ENCODE data around the gene RPN2. TPM values are rescaled to one million over a fixed set of nuclear protein-coding genes. Genes with fewer than 3 reads are reported as not detected.

RPN2 gene
- total and polyA plus RNA-seq, 10 of the 15 experiments (the other 5 are each of a cell fraction or from before 2014, with no cell fraction given): 148 to 365 (median 228) TPM

GRCh38 chr20:37274851-37275524 is 95.9 kb downstream of the RPN2 start:
- TF ChIP-seq NFIC (IDR thresholded peaks at IDR 0.05; ENCODE audit: low read depth, low read length) (peak; percentile 35), PAX5 (IDR thresholded peaks at IDR 0.05; ENCODE audit: borderline replicate concordance, low read depth, low read length) (no peak), MYB (IDR thresholded peaks at IDR 0.05; ENCODE audit: borderline replicate concordance, low read depth, low read length) (no peak), BHLHE40 (IDR thresholded peaks at IDR 0.05; ENCODE audit: borderline replicate concordance in 1 of 2, low read depth in 2 of 2, low read length in 1 of 2) (no peak), SPI1 (IDR thresholded peaks at IDR 0.05; ENCODE audit: borderline replicate concordance, insufficient read depth, low read depth, low read length) (peak; percentile 79), DPF2 (IDR thresholded peaks at IDR 0.05) (no peak), SIN3A (IDR thresholded peaks at IDR 0.05; ENCODE audit: low read depth, low read length) (no peak), SUPT20H (IDR thresholded peaks at IDR 0.05; ENCODE audit: borderline replicate concordance, control insufficient read depth, low read depth, low read length) (no peak), RUNX3 (IDR thresholded peaks at IDR 0.05; ENCODE audit: low read length) (peak; percentile 22; the same call in 1 of the 2 replicates), MEF2A (IDR thresholded peaks at IDR 0.05; ENCODE audit: insufficient read depth, low read depth, low read length) (peak; percentile 60), IRF5 (IDR thresholded peaks at IDR 0.05; ENCODE audit: borderline replicate concordance) (no peak), IKZF2 (IDR thresholded peaks at IDR 0.05) (0 out of 4 replicates have a peak, but pooled peaks of 1 of the 2 experiments have one; percentile 11)
- ChIA-PET POLR2A (interaction anchor here (1.2 kb wide), 1 partner anchor 14 kb away, joined by 5 read pairs; the partner anchor contains the start of gene MANBAL), SMC1A (ENCODE audit: uncharacterized antibody, unreplicated experiment) (interaction anchor here (1.0 to 3.7 kb wide), 4 partner anchors 10 to 259 kb away, joined by 4 to 10 read pairs (median 4); no protein-coding TSS in a partner anchor), RAD21 (ENCODE audit: unreplicated experiment) (interaction anchor here (0.6 to 3.3 kb wide), 3 partner anchors 14 to 82 kb away, joined by 4 to 21 read pairs (median 5); partner anchors contain the start of gene MANBAL), CTCF (interaction anchor here (1.3 to 4.2 kb wide), 5 partner anchors 11 to 259 kb away, joined by 4 to 32 read pairs (median 8); partner anchors contain the start of gene MANBAL)
- BruUV-seq (replicated peaks): no TSS peak
- H2AFZ ChIP-seq (ENCODE audit: control insufficient read depth, low read depth, low read length): peak overlapping the region; percentile 9
- H3K4me3 ChIP-seq: no peak overlapping the region
- peak; percentile 12 for ATAC-seq
- H3K4me2 ChIP-seq (ENCODE audit: control insufficient read depth, insufficient read depth): peak overlapping the region; percentile 26
- intact Hi-C loops (cut with micrococcal nuclease; ENCODE audit: unreplicated experiment) (no loop called here), in situ Hi-C loops (cut with MboI) (loop anchor here (5.0 kb wide), 2 partner anchors 107 to 257 kb away; no protein-coding TSS in a partner anchor)
- no peaks in the 10 kb centered on the region for H3K9me3 ChIP-seq (replicated peaks; ENCODE audit: control insufficient read depth, insufficient read depth, low read length)
- 61% methylated on average over 4 of the region's 5 CpGs for WGBS (ENCODE audit: insufficient coverage, insufficient replicate concordance, low lambda C conversion rate, missing lambda C conversion rate)
- FAIRE-seq: peak; percentile 49
- no peaks in the 10 kb centered on the region for H4K20me1 ChIP-seq (ENCODE audit: control insufficient read depth, insufficient read depth)
- H3K36me3 ChIP-seq (ENCODE audit: control insufficient read depth in 2 of 2, insufficient read depth in 2 of 2, low read length in 1 of 2): no peaks in the 10 kb centered on the region
- H3K79me2 ChIP-seq (ENCODE audit: control insufficient read depth, insufficient read depth, low read length): no peaks in the 10 kb centered on the region
- H3K9ac ChIP-seq (ENCODE audit: control insufficient read depth, insufficient read depth, low read length): no peak overlapping the region
- no peak for DNase-seq (ENCODE audit: low read depth, low spot score)
- H3K27me3 ChIP-seq (replicated peaks in 1 of 2; ENCODE audit: control insufficient read depth in 2 of 2, insufficient read depth in 2 of 2, low read length in 1 of 2): no peaks in the 10 kb centered on the region
- peak overlapping the region; percentile 51 for H3K27ac ChIP-seq (ENCODE audit: control insufficient read depth, insufficient read depth)
- peaks cover 56% of the 10 kb centered on the region for H3K4me1 ChIP-seq (ENCODE audit: control insufficient read depth, insufficient read depth, low read length)
